Liver (tissue), 9 donors: Measurements from ENCODE around the gene HLTF. TPM values are rescaled to one million over a fixed set of nuclear protein-coding genes. Genes with fewer than 3 reads are reported as not detected.

Source experiments
- DNase-seq: peaks from one replicate; pipeline ENCODE4 v3.0.0-alpha.2; 2017; ENCODE audit warnings: low spot score
- H3K27ac ChIP-seq, 2 donors: one replicate each; pipeline ENCODE4 v1.7.0; 2013; ENCODE audit warnings: inconsistent platforms in 2 of 2, low read length in 2 of 2, control low read depth in 1 of 2, low read depth in 1 of 2, mild to moderate bottlenecking in 1 of 2
- H3K27me3 ChIP-seq, 4 donors: one replicate each; pipeline versions ENCODE4 v1.6.1 to v1.7.0; 2013; ENCODE audit warnings: low read length in 3 of 4, inconsistent platforms in 1 of 4, mild to moderate bottlenecking in 1 of 4, moderate library complexity in 1 of 4; ENCODE audit not compliant: control insufficient read depth in 4 of 4, insufficient read depth in 4 of 4
- H3K36me3 ChIP-seq, 4 donors: one replicate each; pipeline versions ENCODE4 v1.6.1 to v1.7.0; 2013; ENCODE audit warnings: low read length in 3 of 4, mild to moderate bottlenecking in 3 of 4, low read depth in 1 of 4, moderate library complexity in 1 of 4; ENCODE audit not compliant: control insufficient read depth in 4 of 4, insufficient read depth in 3 of 4
- H3K4me1 ChIP-seq, 4 donors: one replicate each; pipeline versions ENCODE4 v1.6.1 to v1.7.0; 2013; ENCODE audit warnings: low read length in 3 of 4, mild to moderate bottlenecking in 3 of 4, moderate library complexity in 1 of 4; ENCODE audit not compliant: control insufficient read depth in 4 of 4, insufficient read depth in 4 of 4
- H3K4me3 ChIP-seq, 3 donors: one replicate each; pipeline versions ENCODE4 v1.6.1 to v1.7.0; 2013; ENCODE audit warnings: low read length in 3 of 3, control low read depth in 1 of 3, low read depth in 1 of 3, mild to moderate bottlenecking in 1 of 3
- H3K9ac ChIP-seq, 2 donors: one replicate each; pipeline ENCODE4 v1.7.0; 2013; ENCODE audit warnings: low read length in 2 of 2, mild to moderate bottlenecking in 2 of 2, moderate library complexity in 2 of 2, control low read depth in 1 of 2, low read depth in 1 of 2
- H3K9me3 ChIP-seq, 4 donors: one replicate each; pipeline versions ENCODE4 v1.6.1 to v1.7.0; 2013; ENCODE audit warnings: low read length in 3 of 4; ENCODE audit not compliant: control insufficient read depth in 4 of 4
- CTCF ChIP-seq: fragments of 150-350 bp; IDR thresholded peaks from 2 replicates; pipeline ENCODE4 v1.5.1; 2017; ENCODE audit warnings: improper control_type of control experiment, low read depth, low read length; ENCODE audit not compliant: missing input control
- EGR1 ChIP-seq, 2 donors: IDR thresholded peaks; 2 replicates each; pipeline ENCODE4 v1.6.1; 2016 to 2018; ENCODE audit warnings: antibody characterized with exemption in 2 of 2, low read depth in 2 of 2
- FOXA1 ChIP-seq: IDR thresholded peaks from 2 replicates; pipeline ENCODE4 v1.6.1; 2016; ENCODE audit warnings: antibody characterized with exemption
- FOXA2 ChIP-seq: IDR thresholded peaks from 2 replicates; pipeline ENCODE4 v1.6.1; 2016; ENCODE audit warnings: antibody characterized with exemption
- GABPA ChIP-seq, 2 donors: IDR thresholded peaks in 1 of 2; conservative IDR thresholded peaks in 1 of 2; 2 replicates each; pipeline ENCODE4 v1.6.1; 2016; ENCODE audit warnings: antibody characterized with exemption in 2 of 2, mild to moderate bottlenecking in 1 of 2, moderate library complexity in 1 of 2
- HNF4G ChIP-seq: IDR thresholded peaks from 2 replicates; pipeline ENCODE4 v1.6.1; 2016; ENCODE audit warnings: antibody characterized with exemption
- JUND ChIP-seq, 2 donors: IDR thresholded peaks; 2 replicates each; pipeline ENCODE4 v1.6.1; 2016; ENCODE audit warnings: antibody characterized with exemption in 2 of 2
- NR2F2 ChIP-seq: IDR thresholded peaks from 2 replicates; pipeline ENCODE4 v1.6.1; 2016; ENCODE audit warnings: antibody characterized with exemption
- RXRA ChIP-seq, 2 donors: IDR thresholded peaks; 2 replicates each; pipeline ENCODE4 v1.6.1; 2017 to 2018; ENCODE audit warnings: antibody characterized with exemption in 2 of 2, mild to moderate bottlenecking in 1 of 2
- SP1 ChIP-seq: IDR thresholded peaks from 2 replicates; pipeline ENCODE4 v1.6.1; 2018; ENCODE audit warnings: antibody characterized with exemption, mild to moderate bottlenecking
- TAF1 ChIP-seq: conservative IDR thresholded peaks from 2 replicates; pipeline ENCODE4 v1.6.1; 2016; ENCODE audit warnings: antibody characterized with exemption, mild to moderate bottlenecking
- YY1 ChIP-seq: IDR thresholded peaks from 2 replicates; pipeline ENCODE4 v1.6.1; 2016; ENCODE audit warnings: antibody characterized with exemption, mild to moderate bottlenecking
- WGBS: extraction: QIAGEN DNeasy Blood & Tissue Kit; methylation state at CpG from one replicate; pipeline ENCODE4 v1.1.7; 2013; 5-methylcytosine and 5-hydroxymethylcytosine counted together
- polyA plus RNA-seq, 2 donors: library from polyadenylated mRNA; stranded (reverse) in 1 of 2; unstranded in 1 of 2; fragments of 200-250 nt in 1 of 2; fragments of >200 nt in 1 of 2; fragmentation: Nextera tagmentation in 1 of 2; extraction: Ambion mirVana in 1 of 2; gene quantifications; one replicate each; pipeline versions ENCODE4 v1.2.1 to v1.2.3, GENCODE V29; 2013 to 2015
- total RNA-seq, 2 donors: library from RNA; depleted of rRNA; stranded (reverse); fragments of >200 nt; gene quantifications; one replicate each; pipeline ENCODE4 v1.2.3, GENCODE V29; 2014
- TF ChIP-seq, protein P1 (sequence below): IDR thresholded peaks from 2 replicates; pipeline ENCODE4 v1.6.1; 2016; ENCODE audit warnings: antibody characterized with exemption
- TF ChIP-seq, protein P2 (sequence below): IDR thresholded peaks from 2 replicates; pipeline ENCODE4 v1.6.1; 2016; ENCODE audit warnings: antibody characterized with exemption, mild to moderate bottlenecking
- TF ChIP-seq, protein P3 (sequence below): IDR thresholded peaks from 2 replicates; pipeline ENCODE4 v1.6.1; 2016; ENCODE audit warnings: antibody characterized with exemption
- donor health status: healthy.
- donor health status: healthy.
- donor health status: healthy.
- donor health status: healthy.
- donor health status: healthy.

The HLTF gene
- total and polyA plus RNA-seq, 4 donors = 4.1 to 31.7 (median 17.0) TPM

- H3K27ac ChIP-seq = no peak overlapping the region
- no peaks in the 10 kb centered on the region for H3K27me3 ChIP-seq
- 45% methylated on average over 4 of the region's 4 CpGs for WGBS
- no peak for DNase-seq
- H3K36me3 ChIP-seq = peaks cover 7 to 13% (median 11%) of the 10 kb centered on the region in 4 donors
- H3K9ac ChIP-seq = no peak overlapping the region
- H3K4me1 ChIP-seq = peaks cover 0 to 7% (median 1%) of the 10 kb centered on the region in 4 donors
- no peaks in the 10 kb centered on the region for H3K9me3 ChIP-seq
- no peak for TF ChIP-seq GABPA (IDR thresholded peaks at IDR 0.05 in 1 of 2, conservative IDR thresholded peaks at IDR 0.05 in 1 of 2)
- H3K4me3 ChIP-seq = no peak overlapping the region
Observed at GRCh38 chr3:149004622-149005021, 81.7 kb downstream of the HLTF start.

DNA sequence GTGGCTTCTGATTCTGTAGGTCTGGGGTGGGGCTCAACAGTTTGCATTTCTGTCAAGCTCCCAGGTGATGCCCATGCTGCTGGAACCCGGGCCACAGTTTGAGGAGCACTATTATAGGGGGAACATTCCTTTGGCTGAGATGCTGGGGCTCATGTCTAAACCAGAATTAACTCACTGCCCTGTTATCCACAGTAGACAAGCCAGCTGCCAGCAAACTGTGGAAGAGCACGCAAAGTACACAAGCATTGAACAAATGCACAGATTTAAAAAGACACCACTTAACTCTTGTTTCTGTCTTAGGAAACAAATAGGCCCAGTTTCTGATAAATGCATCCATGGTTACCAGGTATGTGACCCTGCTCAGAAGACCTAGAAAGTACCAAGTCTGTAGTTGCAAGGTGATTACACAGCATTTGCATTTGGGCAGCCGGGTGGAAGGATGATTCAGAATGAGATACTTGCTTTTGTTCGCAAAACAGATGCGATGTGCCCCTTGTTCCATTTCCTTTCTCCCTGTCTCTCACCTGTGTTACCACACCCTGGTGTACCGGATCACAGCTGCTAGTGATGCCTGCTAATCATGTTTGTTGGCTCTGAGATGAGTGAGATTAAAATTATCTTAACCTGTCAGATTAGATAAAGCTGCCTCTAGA, 82.6 kb downstream of the HLTF start:
- H3K36me3 ChIP-seq = peaks cover 4 to 8% (median 8%) of the 10 kb centered on the region in 4 donors
- H3K4me3 ChIP-seq = no peak overlapping the region
- no peak for TF ChIP-seq SP1
- no peak for TF ChIP-seq FOXA2
- no peak for TF ChIP-seq GABPA (IDR thresholded peaks at IDR 0.05 in 1 of 2, conservative IDR thresholded peaks at IDR 0.05 in 1 of 2)
- TF ChIP-seq NR2F2 = no peak
- no peak for TF ChIP-seq FOXA1
- TF ChIP-seq EGR1 (IDR thresholded peaks at IDR 0.05; ENCODE audit: low read depth in 2 of 2) = no peak
- no peak for TF ChIP-seq HNF4G
- no peak for TF ChIP-seq RXRA (IDR thresholded peaks at IDR 0.05)
- TF ChIP-seq, protein P1, sequence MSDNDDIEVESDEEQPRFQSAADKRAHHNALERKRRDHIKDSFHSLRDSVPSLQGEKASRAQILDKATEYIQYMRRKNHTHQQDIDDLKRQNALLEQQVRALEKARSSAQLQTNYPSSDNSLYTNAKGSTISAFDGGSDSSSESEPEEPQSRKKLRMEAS = no peak
- no peak for TF ChIP-seq CTCF
- peaks cover 0 to 7% (median 1%) of the 10 kb centered on the region in 4 donors for H3K4me1 ChIP-seq
- no peaks in the 10 kb centered on the region for H3K9me3 ChIP-seq
- H3K27me3 ChIP-seq = no peaks in the 10 kb centered on the region
- 90% methylated on average over 6 of the region's 6 CpGs for WGBS
- no peak overlapping the region for H3K9ac ChIP-seq
- H3K27ac ChIP-seq = no peak overlapping the region
- DNase-seq = no peak

DNA sequence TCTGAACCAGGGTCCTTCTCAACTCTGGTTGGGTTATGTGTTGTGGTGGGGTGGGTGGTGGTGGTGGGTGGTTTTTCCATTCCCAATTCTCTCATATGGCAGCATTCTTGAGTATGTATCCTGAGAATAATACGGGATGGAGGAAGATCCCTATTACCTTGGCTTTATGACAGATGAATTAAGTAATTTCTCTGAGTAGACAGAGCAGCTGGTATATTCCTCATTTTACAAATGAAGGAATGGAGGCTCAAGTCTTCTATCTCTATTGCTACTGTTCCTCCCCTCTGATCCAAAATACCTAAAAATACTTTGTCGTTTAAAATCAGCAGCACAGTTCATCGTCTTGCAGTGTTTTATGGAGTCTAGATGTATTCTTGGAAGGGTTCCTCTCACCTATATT, 84.6 kb downstream of the HLTF start:
- Histone ChIP-seq H3K27ac (no peak overlapping the region), H3K9me3 (no peaks in the 10 kb centered on the region), H3K4me1 (peaks cover 0 to 7% (median 1%) of the 10 kb centered on the region in 4 donors), H3K27me3 (no peaks in the 10 kb centered on the region), H3K36me3 (peaks cover 5 to 15% (median 9%) of the 10 kb centered on the region in 4 donors), H3K4me3 (no peak overlapping the region), H3K9ac (no peak overlapping the region)
- TF ChIP-seq, protein P2, sequence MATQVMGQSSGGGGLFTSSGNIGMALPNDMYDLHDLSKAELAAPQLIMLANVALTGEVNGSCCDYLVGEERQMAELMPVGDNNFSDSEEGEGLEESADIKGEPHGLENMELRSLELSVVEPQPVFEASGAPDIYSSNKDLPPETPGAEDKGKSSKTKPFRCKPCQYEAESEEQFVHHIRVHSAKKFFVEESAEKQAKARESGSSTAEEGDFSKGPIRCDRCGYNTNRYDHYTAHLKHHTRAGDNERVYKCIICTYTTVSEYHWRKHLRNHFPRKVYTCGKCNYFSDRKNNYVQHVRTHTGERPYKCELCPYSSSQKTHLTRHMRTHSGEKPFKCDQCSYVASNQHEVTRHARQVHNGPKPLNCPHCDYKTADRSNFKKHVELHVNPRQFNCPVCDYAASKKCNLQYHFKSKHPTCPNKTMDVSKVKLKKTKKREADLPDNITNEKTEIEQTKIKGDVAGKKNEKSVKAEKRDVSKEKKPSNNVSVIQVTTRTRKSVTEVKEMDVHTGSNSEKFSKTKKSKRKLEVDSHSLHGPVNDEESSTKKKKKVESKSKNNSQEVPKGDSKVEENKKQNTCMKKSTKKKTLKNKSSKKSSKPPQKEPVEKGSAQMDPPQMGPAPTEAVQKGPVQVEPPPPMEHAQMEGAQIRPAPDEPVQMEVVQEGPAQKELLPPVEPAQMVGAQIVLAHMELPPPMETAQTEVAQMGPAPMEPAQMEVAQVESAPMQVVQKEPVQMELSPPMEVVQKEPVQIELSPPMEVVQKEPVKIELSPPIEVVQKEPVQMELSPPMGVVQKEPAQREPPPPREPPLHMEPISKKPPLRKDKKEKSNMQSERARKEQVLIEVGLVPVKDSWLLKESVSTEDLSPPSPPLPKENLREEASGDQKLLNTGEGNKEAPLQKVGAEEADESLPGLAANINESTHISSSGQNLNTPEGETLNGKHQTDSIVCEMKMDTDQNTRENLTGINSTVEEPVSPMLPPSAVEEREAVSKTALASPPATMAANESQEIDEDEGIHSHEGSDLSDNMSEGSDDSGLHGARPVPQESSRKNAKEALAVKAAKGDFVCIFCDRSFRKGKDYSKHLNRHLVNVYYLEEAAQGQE = no peak
- TF ChIP-seq YY1 (no peak), HNF4G (no peak), JUND (IDR thresholded peaks at IDR 0.05) (no peak), SP1 (no peak), NR2F2 (no peak), CTCF (no peak), GABPA (IDR thresholded peaks at IDR 0.05 in 1 of 2, conservative IDR thresholded peaks at IDR 0.05 in 1 of 2) (no peak), TAF1 (no peak)
- TF ChIP-seq, protein P3, sequence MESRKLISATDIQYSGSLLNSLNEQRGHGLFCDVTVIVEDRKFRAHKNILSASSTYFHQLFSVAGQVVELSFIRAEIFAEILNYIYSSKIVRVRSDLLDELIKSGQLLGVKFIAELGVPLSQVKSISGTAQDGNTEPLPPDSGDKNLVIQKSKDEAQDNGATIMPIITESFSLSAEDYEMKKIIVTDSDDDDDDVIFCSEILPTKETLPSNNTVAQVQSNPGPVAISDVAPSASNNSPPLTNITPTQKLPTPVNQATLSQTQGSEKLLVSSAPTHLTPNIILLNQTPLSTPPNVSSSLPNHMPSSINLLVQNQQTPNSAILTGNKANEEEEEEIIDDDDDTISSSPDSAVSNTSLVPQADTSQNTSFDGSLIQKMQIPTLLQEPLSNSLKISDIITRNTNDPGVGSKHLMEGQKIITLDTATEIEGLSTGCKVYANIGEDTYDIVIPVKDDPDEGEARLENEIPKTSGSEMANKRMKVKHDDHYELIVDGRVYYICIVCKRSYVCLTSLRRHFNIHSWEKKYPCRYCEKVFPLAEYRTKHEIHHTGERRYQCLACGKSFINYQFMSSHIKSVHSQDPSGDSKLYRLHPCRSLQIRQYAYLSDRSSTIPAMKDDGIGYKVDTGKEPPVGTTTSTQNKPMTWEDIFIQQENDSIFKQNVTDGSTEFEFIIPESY = no peak
- 96% methylated on average over 3 of the region's 3 CpGs for WGBS
- no peak for DNase-seq
